Ascending aorta (tissue), 2 donors: Measurements from ENCODE around the gene LRFN4. TPM values are rescaled to one million over a fixed set of nuclear protein-coding genes. Genes with fewer than 3 reads are reported as not detected.

Experiments
- DNase-seq, 2 donors: peaks; one replicate each; pipeline ENCODE4 v3.0.0-alpha.2; 2019; ENCODE audit warnings: low spot score in 2 of 2
- H3K27ac ChIP-seq, 2 donors: fragments of 200-600 bp; sonication (generic); one replicate each; pipeline ENCODE4 v1.5.1; 2016 to 2017; ENCODE audit warnings: mild to moderate bottlenecking in 1 of 2
- H3K27me3 ChIP-seq: fragments of 200-600 bp; sonication (generic); one replicate; pipeline ENCODE4 v1.5.1; 2017
- H3K36me3 ChIP-seq, 2 donors: fragments of 200-600 bp; sonication (generic); one replicate each; pipeline ENCODE4 v1.5.1; 2016
- H3K4me1 ChIP-seq, 2 donors: fragments of 200-600 bp; sonication (generic); one replicate each; pipeline ENCODE4 v1.5.1; 2016 to 2017; ENCODE audit warnings: mild to moderate bottlenecking in 1 of 2
- H3K4me3 ChIP-seq, 2 donors: fragments of 200-600 bp; sonication (generic); one replicate each; pipeline ENCODE4 v1.5.1; 2016 to 2017; ENCODE audit warnings: mild to moderate bottlenecking in 1 of 2
- H3K9me3 ChIP-seq, 2 donors: fragments of 200-600 bp; sonication (generic); one replicate each; pipeline ENCODE4 v1.5.1; 2016
- CTCF ChIP-seq, 3 experiments: fragments of 200-600 bp in 2 of 3; fragments of 450-650 bp in 1 of 3; sonication (generic) in 2 of 3; IDR thresholded peaks; one replicate each; pipeline ENCODE4 v1.5.1; 2016 to 2019; ENCODE audit warnings: antibody characterized with exemption in 3 of 3, mild to moderate bottlenecking in 1 of 3, moderate library complexity in 1 of 3
- intact Hi-C: fragments of 100-400 bp; cut with DNase I; formaldehyde crosslinking; loops from one replicate; pipeline ENCODE4 v1.15.1; 2023
- total RNA-seq: library from RNA; depleted of rRNA; stranded (reverse); fragments of >200 nt; gene quantifications from one replicate; pipeline ENCODE4 v1.1.0, GENCODE V29; 2016

The LRFN4 gene
- total RNA-seq, 1 donor from 2014 or later: 60.5 TPM

- intact Hi-C loops: no loop called here
These were observed 3.6 kb downstream of the LRFN4 start for GRCh38 chr11:66860449-66860831.

GRCh38 chr11:66861038-66861773 lies 4.3 kb downstream of the LRFN4 start:
- Histone ChIP-seq H3K27ac (no peak overlapping the region), H3K9me3 (no peaks in the 10 kb centered on the region), H3K36me3 (no peaks in the 10 kb centered on the region), H3K4me3 (no peak overlapping the region), H3K4me1 (no peaks in the 10 kb centered on the region), H3K27me3 (no peaks in the 10 kb centered on the region)
- intact Hi-C loops: no loop called here
- TF ChIP-seq CTCF (IDR thresholded peaks at IDR 0.05): no peak
- DNase-seq: no peak

More at GRCh38 chr11:66860449-66860831, 3.6 kb downstream of the LRFN4 start:
- DNase-seq: no peak
- TF ChIP-seq CTCF (IDR thresholded peaks at IDR 0.05): no peak
- H3K4me3 ChIP-seq: no peak overlapping the region
- peaks cover 3% of the 10 kb centered on the region in 2 donors for H3K4me1 ChIP-seq
- no peaks in the 10 kb centered on the region for H3K27me3 ChIP-seq
- H3K9me3 ChIP-seq: no peaks in the 10 kb centered on the region
- no peaks in the 10 kb centered on the region for H3K36me3 ChIP-seq
- H3K27ac ChIP-seq: no peak overlapping the region

- no peak overlapping the region for H3K27ac ChIP-seq
- H3K36me3 ChIP-seq: no peaks in the 10 kb centered on the region
- TF ChIP-seq CTCF (IDR thresholded peaks at IDR 0.05): no peak
- no peak for DNase-seq
- no peaks in the 10 kb centered on the region for H3K4me1 ChIP-seq
- intact Hi-C loops: no loop called here
- no peak overlapping the region for H3K4me3 ChIP-seq
- no peaks in the 10 kb centered on the region for H3K27me3 ChIP-seq
- no peaks in the 10 kb centered on the region for H3K9me3 ChIP-seq
These were observed 5.1 kb downstream of the LRFN4 start for GRCh38 chr11:66861774-66862558.

- Histone ChIP-seq H3K4me1 (no peaks in the 10 kb centered on the region), H3K9me3 (no peaks in the 10 kb centered on the region), H3K36me3 (no peaks in the 10 kb centered on the region), H3K27me3 (no peaks in the 10 kb centered on the region), H3K27ac (no peak overlapping the region), H3K4me3 (no peak overlapping the region)
- TF ChIP-seq CTCF (IDR thresholded peaks at IDR 0.05): no peak
- intact Hi-C loops: no loop called here
- no peak for DNase-seq
These were observed 5.7 kb downstream of the LRFN4 start for GRCh38 chr11:66862559-66863037.

GRCh38 chr11:66863428-66864125 lies 6.7 kb downstream of the LRFN4 start:
- TF ChIP-seq CTCF (IDR thresholded peaks at IDR 0.05): no peak
- Histone ChIP-seq H3K9me3 (no peaks in the 10 kb centered on the region), H3K36me3 (no peaks in the 10 kb centered on the region), H3K4me1 (no peaks in the 10 kb centered on the region), H3K4me3 (no peak overlapping the region), H3K27me3 (no peaks in the 10 kb centered on the region), H3K27ac (no peak overlapping the region)
- DNase-seq: no peak
- intact Hi-C loops: no loop called here
